ACC112 (cell line): ENCODE results near the gene RGS17.

ENCODE experiments used
- H2AFZ ChIP-seq: fragments of 200-600 bp; sonication (generic); one replicate; pipeline ENCODE4 v1.6.0; 2017; ENCODE audit warnings: antibody characterized with exemption, low read length; ENCODE audit not compliant: unreplicated experiment
- H3K27ac ChIP-seq: fragments of 200-600 bp; sonication (generic); 2 replicates; pipeline ENCODE4 v1.5.1; 2014; ENCODE audit warnings: low read depth, mild to moderate bottlenecking, antibody characterized with exemption, low read length, moderate library complexity
- H3K27me3 ChIP-seq: fragments of 200-600 bp; sonication (generic); 2 replicates; pipeline ENCODE4 v1.6.1; 2014; ENCODE audit warnings: mild to moderate bottlenecking, antibody characterized with exemption, low read length, moderate library complexity, mixed read lengths; ENCODE audit not compliant: insufficient read depth
- H3K36me3 ChIP-seq: fragments of 200-600 bp; sonication (generic); 2 replicates; pipeline ENCODE4 v1.6.1; 2016; ENCODE audit warnings: mild to moderate bottlenecking, antibody characterized with exemption, low read length, moderate library complexity, mixed read lengths; ENCODE audit not compliant: insufficient read depth
- H3K4me1 ChIP-seq: fragments of 200-600 bp; sonication (generic); one replicate; pipeline ENCODE4 v1.6.1; 2016; ENCODE audit warnings: low read length, mixed read lengths; ENCODE audit not compliant: insufficient read depth, unreplicated experiment, control insufficient read depth
- H3K4me3 ChIP-seq: fragments of 200-600 bp; sonication (generic); 2 replicates; pipeline ENCODE4 v1.5.1; 2014; ENCODE audit warnings: mild to moderate bottlenecking, low read depth, low read length
- H3K79me2 ChIP-seq: fragments of 200-600 bp; sonication (generic); one replicate; pipeline ENCODE4 v1.6.0; 2016; ENCODE audit warnings: low read length; ENCODE audit not compliant: control insufficient read depth, unreplicated experiment, insufficient read depth

Gene RGS17

DNA sequence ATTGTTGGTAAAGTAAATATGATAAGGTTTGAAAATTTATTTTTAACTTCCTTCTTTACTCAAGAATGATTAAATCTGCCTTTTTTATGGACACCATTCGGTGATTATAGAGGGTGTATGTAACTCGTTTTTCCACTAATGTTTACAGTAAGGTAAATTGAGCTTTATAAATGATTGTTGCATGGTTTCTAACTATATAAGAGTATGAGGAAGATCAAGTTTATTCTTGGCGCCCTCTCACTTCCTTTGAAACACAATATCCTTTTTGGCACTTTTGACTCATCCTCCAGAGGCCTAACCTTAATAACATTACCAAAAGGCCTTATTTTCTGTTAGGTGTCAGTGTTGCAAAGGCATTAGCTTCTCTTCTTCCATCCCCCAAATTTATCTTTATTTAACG, 86.8 kb downstream of the RGS17 start:
- H3K27ac ChIP-seq: no peak overlapping the region
- H3K4me3 ChIP-seq: no peak overlapping the region
- no peak overlapping the region for H2AFZ ChIP-seq
- H3K79me2 ChIP-seq: peaks cover 9% of the 10 kb centered on the region
- H3K36me3 ChIP-seq: peaks cover 34% of the 10 kb centered on the region
- H3K27me3 ChIP-seq: no peaks in the 10 kb centered on the region
- H3K4me1 ChIP-seq: peaks cover 14% of the 10 kb centered on the region

DNA sequence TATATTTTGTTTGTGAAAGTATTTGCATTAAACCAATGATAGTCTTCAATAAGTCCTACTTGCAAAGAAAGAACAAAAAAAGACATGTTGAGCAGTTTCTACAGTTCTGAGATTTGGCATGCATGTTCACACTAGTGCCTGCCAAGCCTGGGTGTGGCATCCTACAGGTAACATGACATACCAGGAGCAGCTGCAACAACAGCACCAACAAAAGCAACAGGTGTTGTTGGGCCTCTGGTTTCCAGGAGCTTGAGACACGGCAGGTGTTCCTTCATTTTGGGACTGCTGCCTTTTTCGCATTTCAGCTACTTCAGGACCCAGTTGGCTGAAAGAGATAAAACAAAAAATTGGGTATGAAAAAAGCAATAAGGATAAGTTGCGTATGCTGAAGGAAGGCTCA, 87.4 kb downstream of the RGS17 start:
- Histone ChIP-seq H3K4me3 (no peak overlapping the region), H3K27me3 (no peaks in the 10 kb centered on the region), H3K36me3 (peaks cover 32% of the 10 kb centered on the region), H3K4me1 (peaks cover 19% of the 10 kb centered on the region), H2AFZ (no peak overlapping the region), H3K79me2 (peaks cover 9% of the 10 kb centered on the region), H3K27ac (no peak overlapping the region)

DNA sequence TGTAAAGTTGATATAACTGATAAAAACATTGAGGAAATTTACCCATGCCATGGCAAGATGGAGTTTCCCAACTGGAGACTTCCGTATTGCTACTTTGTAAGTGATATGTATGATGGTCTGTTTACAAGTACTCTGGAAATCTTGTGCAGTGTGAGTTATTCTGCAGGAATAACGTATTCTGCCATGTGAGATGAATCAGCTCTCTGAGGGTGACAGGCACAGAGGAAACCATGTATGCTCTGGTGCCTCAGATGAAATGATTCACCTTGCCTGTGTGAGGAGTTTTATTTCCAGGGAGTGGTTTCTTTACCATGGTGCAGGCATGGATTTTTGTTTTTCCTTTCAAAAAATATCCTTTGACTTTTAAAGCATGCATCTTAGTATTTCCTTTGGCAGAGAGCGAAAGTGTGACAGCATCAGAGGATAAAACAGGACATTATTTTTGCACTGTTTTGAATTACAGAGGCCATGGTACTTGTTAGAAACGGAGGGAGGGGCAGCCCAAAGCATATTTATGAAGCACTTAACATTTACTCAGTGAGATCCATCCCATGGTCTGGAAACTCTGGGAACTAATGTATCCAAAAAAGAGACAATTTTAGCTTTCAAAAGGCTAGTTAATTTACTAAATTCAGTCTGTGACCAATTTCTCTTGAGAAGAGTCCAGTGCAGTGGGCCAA, 92.6 kb downstream of the RGS17 start:
- peak overlapping the region; percentile 62 for H3K27ac ChIP-seq
- no peak overlapping the region for H2AFZ ChIP-seq
- no peaks in the 10 kb centered on the region for H3K27me3 ChIP-seq
- H3K79me2 ChIP-seq: no peaks in the 10 kb centered on the region
- H3K4me3 ChIP-seq: no peak overlapping the region
- peaks cover 14% of the 10 kb centered on the region for H3K4me1 ChIP-seq
- H3K36me3 ChIP-seq: peaks cover 19% of the 10 kb centered on the region

DNA sequence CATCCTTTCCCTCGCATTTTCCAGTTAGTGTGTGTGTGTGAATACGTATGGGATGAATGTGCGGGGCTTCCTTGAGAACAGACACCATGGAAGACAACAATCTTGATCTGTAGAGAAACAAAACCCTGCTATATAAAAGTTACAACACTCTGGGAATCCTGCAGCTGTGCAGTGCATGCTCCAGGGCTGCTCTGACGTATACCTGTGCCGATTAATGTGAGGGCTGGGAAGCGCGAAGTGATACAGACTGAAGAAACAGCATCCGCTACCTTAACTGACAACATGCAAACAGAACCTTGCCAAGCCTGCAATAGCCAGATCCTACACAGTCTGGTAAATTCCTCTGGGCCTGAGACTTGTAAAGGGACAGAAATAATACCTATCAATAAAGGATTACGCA, 96.9 kb downstream of the RGS17 start:
- H3K4me3 ChIP-seq: no peak overlapping the region
- no peaks in the 10 kb centered on the region for H3K79me2 ChIP-seq
- H3K4me1 ChIP-seq: peaks cover 30% of the 10 kb centered on the region
- H3K27me3 ChIP-seq: no peaks in the 10 kb centered on the region
- H3K27ac ChIP-seq: no peak overlapping the region
- no peak overlapping the region for H2AFZ ChIP-seq
- no peaks in the 10 kb centered on the region; the same call in 1 of the 2 replicates for H3K36me3 ChIP-seq

DNA sequence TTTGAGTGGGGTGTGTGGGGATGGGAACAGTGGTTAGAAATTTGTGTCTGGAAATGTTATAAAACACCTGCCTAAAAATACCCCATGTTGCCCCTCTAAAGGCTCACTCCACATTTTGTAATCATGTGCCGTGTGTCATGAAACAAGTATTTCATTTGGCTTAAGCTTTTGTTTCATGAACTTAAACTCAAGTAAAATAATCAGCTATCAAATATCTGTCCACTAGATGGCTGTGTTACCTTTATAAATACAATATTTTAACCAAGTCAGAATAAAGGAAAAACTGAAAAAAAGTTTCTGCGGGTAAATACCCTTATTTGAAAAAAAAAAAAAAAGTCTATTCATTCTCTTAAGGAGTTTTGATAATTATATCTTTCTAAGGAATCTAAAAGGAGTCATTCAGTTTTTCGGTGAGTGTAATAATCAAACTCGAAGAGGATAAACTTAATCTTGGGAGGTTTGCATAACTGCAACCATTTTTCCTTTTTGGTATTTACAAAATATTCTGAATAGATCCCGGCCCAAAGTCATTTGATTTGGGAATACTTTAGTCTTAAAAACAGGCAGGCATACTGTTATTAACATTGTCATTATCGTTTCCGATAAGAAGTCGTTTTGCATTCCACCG, 98.7 kb downstream of the RGS17 start:
- Histone ChIP-seq H2AFZ (no peak overlapping the region), H3K27ac (peak overlapping the region; percentile 54), H3K79me2 (no peaks in the 10 kb centered on the region), H3K27me3 (no peaks in the 10 kb centered on the region), H3K36me3 (no peaks in the 10 kb centered on the region), H3K4me1 (peaks cover 16% of the 10 kb centered on the region), H3K4me3 (no peak overlapping the region)

DNA sequence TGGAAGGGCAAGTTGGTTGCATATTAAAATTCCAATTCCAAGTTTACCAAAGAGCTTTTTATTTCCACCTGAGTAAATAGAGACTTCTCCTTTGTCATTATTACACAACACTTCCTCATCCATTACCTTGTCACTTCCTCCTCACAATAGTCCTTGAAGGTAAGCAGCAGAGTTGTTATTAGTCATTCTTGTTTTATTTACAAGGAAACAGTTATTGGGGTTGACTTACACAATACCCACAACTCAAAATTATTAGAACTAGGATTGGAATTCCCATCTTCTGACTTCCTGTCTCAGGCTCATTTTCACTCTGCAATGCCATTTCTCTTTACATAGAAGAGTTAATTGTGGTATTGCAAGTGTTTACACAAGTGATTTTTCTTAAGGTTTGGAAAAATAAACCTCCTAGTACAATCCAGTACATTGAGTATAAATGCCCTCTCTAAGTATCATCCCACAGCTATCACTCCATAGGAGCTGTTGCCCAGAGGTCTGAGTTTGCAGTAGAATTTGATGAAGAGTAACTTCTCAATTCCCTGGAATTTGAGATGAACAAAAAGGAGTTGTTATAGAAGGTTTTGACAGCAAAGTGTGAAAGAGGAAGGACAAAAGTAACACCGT, 99.6 kb downstream of the RGS17 start:
- Histone ChIP-seq H3K27me3 (no peaks in the 10 kb centered on the region), H3K36me3 (no peaks in the 10 kb centered on the region), H3K4me3 (no peak overlapping the region), H3K79me2 (no peaks in the 10 kb centered on the region), H3K4me1 (peaks cover 16% of the 10 kb centered on the region), H3K27ac (peak overlapping the region; percentile 54), H2AFZ (no peak overlapping the region)

DNA sequence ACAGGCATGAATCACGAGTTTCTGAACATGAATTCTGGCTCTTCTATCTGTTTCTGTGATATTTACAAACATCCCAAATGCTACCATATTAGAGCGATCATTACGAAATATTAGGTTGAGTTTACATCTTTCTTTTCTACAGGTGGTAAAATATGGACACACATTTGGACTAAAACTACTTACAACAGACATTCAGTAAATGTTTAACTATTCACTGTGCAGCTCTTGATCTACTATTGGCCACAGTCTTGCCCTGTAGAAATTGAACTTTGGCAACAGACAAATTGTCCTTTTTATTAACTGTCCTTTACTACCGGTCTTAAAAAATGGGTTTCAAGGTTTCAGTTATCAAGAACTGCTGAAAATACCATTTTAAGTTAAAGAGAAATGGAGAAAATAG, 102.1 kb downstream of the RGS17 start:
- H2AFZ ChIP-seq: no peak overlapping the region
- H3K36me3 ChIP-seq: no peaks in the 10 kb centered on the region
- no peaks in the 10 kb centered on the region for H3K79me2 ChIP-seq
- H3K4me3 ChIP-seq: no peak overlapping the region
- H3K27ac ChIP-seq: no peak overlapping the region
- H3K27me3 ChIP-seq: no peaks in the 10 kb centered on the region
- H3K4me1 ChIP-seq: peaks cover 16% of the 10 kb centered on the region

DNA sequence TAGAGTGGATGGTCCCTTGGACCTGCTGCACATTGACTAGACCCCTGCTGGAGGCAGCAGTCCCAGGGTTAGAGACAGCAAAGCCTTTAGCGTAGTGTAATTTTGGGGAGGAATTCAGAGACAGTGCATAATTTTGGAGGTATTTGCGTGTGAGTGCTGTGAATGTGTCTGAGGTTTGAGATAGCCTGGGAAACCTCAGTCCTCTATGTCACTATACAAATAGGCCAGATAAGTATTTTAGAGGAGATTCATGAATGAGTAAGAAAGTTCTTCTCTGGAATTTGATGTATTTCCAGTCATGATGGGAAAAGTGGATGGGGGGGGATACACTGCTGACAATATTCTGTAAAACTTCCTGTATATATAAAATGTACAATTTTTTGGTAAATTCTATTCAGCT, 102.8 kb downstream of the RGS17 start:
- no peak overlapping the region for H2AFZ ChIP-seq
- H3K4me3 ChIP-seq: no peak overlapping the region
- H3K79me2 ChIP-seq: no peaks in the 10 kb centered on the region
- peaks cover 16% of the 10 kb centered on the region for H3K4me1 ChIP-seq
- no peak overlapping the region for H3K27ac ChIP-seq
- H3K27me3 ChIP-seq: no peaks in the 10 kb centered on the region
- no peaks in the 10 kb centered on the region for H3K36me3 ChIP-seq

DNA sequence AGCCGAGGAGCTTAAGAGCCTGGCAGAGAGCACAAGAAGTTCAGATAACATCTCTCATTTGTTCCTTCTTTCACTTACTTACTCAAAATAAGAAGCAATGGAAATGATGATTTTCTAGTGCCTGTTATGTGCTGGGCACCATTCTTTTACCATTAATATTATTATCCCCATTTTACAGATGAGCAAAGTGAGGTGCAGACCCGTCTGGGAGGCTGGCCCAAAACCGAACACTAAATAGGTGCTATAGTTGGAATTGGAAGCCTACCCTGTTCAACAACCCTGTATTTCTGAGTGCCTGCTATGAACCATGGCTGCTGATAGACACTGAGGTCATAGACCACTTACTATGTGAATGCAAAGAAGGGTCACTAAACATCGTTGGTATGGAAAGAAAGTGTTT, 103.6 kb downstream of the RGS17 start:
- no peaks in the 10 kb centered on the region for H3K36me3 ChIP-seq

DNA sequence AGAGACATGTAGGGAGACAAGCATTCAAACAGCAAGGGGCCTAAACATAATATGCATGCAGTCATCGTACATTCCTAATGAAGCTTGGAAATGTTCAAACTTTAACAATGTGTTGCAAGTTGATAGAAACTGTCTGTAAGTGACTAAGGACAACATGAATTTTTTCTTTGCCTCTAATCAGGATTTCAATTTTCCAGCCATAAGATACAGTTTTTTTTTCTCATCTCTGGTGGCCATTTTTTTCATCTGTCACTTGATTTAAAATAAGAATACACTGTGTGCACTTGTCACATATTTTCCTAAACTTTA, 106.4 kb downstream of the RGS17 start:
- peaks cover under 1% of the 10 kb centered on the region; the same call in 1 of the 2 replicates for H3K36me3 ChIP-seq

More for the DNA sequence above, 103.6 kb downstream of the RGS17 start:
- Histone ChIP-seq H2AFZ (no peak overlapping the region), H3K4me3 (no peak overlapping the region), H3K79me2 (no peaks in the 10 kb centered on the region), H3K27me3 (no peaks in the 10 kb centered on the region), H3K4me1 (peaks cover 15% of the 10 kb centered on the region), H3K27ac (no peak overlapping the region)

More for the DNA sequence above, 106.4 kb downstream of the RGS17 start:
- H3K27ac ChIP-seq: no peak overlapping the region
- H3K79me2 ChIP-seq: no peaks in the 10 kb centered on the region
- no peaks in the 10 kb centered on the region for H3K27me3 ChIP-seq
- H3K4me3 ChIP-seq: no peak overlapping the region
- H2AFZ ChIP-seq: no peak overlapping the region
- no peaks in the 10 kb centered on the region for H3K4me1 ChIP-seq
